ENCODE data around the gene GANAB. TPM values are rescaled to one million over a fixed set of nuclear protein-coding genes. Genes with fewer than 3 reads are reported as not detected.
"Not testable (repeated sequence)": the region's sequence is repeated elsewhere in the genome, so short reads cannot be mapped to it uniquely, and the experiment has no call there.

Gene GANAB
- total and polyA plus RNA-seq, 8 donors: 270 to 341 (median 312) TPM

DNA sequence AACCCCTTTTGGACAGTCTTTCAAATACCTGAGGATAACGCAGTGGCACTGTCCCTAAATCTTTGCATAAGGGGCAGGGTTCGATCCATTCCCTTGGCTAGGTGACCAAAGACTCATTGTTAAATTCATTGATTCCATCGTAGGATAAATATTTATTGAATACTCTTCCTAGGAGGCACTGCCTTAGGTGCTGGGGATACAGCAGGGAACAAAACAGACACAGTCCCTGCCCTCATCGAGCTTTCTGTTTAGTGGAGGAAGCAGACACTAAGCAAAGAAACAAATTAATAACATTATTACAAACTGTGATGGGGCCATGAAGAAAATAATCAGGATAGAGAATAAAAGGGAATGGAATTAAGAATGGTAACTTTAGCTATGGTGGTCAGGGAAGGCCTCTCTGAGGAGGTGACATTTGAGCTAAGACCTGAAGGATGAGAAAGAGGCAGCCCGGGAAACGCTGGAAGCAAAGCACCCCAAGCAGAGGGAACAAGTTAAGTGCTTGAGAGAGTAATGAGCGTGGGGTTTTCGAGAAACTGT, 25.3 kb downstream of the GANAB start:
- ATAC-seq: no peak
- DNase-seq: no peak
- Histone ChIP-seq H3K36me3 (peaks cover 5 to 31% of the 10 kb centered on the region in 2 donors), H3K4me1 (peaks cover 11 to 27% of the 10 kb centered on the region in 2 donors), H3K4me3 (peak overlapping the region; percentile 59 to 82), H3K27me3 (no peaks in the 10 kb centered on the region), H3K27ac (peak overlapping the region; percentile 90 to 92), H3K9me3 (no peaks in the 10 kb centered on the region)
- intact Hi-C loops (cut with DNase I): no loop called here
- TF ChIP-seq, protein P1, sequence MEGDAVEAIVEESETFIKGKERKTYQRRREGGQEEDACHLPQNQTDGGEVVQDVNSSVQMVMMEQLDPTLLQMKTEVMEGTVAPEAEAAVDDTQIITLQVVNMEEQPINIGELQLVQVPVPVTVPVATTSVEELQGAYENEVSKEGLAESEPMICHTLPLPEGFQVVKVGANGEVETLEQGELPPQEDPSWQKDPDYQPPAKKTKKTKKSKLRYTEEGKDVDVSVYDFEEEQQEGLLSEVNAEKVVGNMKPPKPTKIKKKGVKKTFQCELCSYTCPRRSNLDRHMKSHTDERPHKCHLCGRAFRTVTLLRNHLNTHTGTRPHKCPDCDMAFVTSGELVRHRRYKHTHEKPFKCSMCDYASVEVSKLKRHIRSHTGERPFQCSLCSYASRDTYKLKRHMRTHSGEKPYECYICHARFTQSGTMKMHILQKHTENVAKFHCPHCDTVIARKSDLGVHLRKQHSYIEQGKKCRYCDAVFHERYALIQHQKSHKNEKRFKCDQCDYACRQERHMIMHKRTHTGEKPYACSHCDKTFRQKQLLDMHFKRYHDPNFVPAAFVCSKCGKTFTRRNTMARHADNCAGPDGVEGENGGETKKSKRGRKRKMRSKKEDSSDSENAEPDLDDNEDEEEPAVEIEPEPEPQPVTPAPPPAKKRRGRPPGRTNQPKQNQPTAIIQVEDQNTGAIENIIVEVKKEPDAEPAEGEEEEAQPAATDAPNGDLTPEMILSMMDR (IDR thresholded peaks at IDR 0.05): no peak

DNA sequence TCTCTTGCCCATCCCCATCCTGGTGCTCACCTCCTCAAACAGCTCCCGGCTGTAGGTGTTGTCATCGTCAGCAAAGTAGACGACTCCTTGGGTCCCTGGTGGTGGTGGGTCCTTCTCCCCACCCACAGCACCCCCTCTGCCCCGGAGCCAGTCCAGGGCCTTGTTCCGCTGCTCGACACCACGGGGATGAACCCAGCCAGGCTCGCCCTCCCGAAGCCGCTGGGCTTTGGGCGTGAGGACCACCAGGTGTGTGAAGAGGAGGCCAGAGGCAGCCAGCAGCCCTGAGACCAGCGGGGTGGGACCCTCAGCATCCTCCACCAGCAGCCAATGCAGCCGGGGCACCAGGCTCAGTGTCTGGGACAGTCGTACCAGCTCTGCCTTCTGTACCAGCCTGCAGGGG, 29.5 kb downstream of the GANAB start:
- ATAC-seq; intact Hi-C loops (cut with DNase I): not testable (repeated sequence)

DNA sequence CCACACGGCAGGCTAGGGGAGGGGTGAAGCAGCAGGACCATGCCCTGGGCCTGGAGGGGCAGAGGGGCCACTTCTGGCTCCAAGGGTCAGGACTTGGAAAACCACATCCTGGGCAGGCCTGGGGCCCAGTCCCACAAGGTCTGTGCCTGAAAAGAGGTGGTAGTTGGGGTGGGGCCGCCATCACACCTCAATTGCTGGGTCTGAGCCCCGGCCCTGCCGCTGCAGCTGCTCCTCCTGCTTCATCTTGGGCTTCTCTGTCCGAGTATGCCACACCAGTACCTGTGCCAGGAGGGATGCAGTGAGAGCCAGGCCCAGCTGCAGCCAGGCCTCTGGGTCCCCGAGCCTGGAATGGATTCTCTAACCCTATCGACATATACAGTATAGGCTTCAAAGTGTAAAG, 30.9 kb downstream of the GANAB start:
- Histone ChIP-seq H3K4me1 (peaks cover 14 to 45% of the 10 kb centered on the region in 2 donors), H3K27me3 (no peaks in the 10 kb centered on the region), H3K36me3 (peaks cover 0 to 34% of the 10 kb centered on the region in 2 donors), H3K27ac (no peak overlapping the region), H3K4me3 (no peak overlapping the region), H3K9me3 (no peaks in the 10 kb centered on the region)
- no peak for ATAC-seq
- intact Hi-C loops (cut with DNase I): no loop called here
- TF ChIP-seq, protein P1 (IDR thresholded peaks at IDR 0.05): no peak
- DNase-seq: no peak

More for the DNA sequence above, 29.5 kb downstream of the GANAB start:
- not testable (repeated sequence) for DNase-seq, H3K4me3 ChIP-seq, H3K9me3 ChIP-seq, H3K27ac ChIP-seq, H3K27me3 ChIP-seq
- Histone ChIP-seq H3K4me1 (peaks cover 11 to 40% of the 10 kb centered on the region in 2 donors), H3K36me3 (peaks cover 0 to 31% of the 10 kb centered on the region in 2 donors)

DNA sequence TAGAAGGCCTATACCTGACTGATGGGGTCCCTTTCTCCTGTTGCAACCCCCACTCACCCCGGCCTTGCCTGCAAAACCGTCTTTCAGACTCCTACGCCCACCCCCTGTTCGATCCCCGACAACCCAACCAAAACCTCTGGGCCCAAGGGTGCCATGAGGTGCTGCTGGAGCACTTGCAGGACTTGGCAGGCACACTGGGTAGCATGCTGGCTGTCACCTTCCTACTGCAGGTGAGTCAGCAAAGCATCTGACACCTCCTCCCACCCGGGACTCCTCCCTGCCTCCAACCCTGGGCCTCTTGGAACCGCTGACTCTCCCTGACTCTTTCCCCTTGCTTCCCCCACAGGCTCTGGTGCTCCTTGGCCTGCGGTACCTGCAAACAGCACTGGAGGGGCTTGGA, 32.1 kb downstream of the GANAB start:
- Histone ChIP-seq H3K36me3 (peaks cover 0 to 47% of the 10 kb centered on the region in 2 donors), H3K9me3 (no peaks in the 10 kb centered on the region), H3K4me1 (peaks cover 11 to 42% of the 10 kb centered on the region in 2 donors), H3K27ac (peak overlapping the region in 1 of 2 donors; percentile 95), H3K27me3 (no peaks in the 10 kb centered on the region), H3K4me3 (no peak overlapping the region)
- DNase-seq: no peak
- no peak for ATAC-seq
- TF ChIP-seq, protein P1 (IDR thresholded peaks at IDR 0.05): no peak
- intact Hi-C loops (cut with DNase I): no loop called here

DNA sequence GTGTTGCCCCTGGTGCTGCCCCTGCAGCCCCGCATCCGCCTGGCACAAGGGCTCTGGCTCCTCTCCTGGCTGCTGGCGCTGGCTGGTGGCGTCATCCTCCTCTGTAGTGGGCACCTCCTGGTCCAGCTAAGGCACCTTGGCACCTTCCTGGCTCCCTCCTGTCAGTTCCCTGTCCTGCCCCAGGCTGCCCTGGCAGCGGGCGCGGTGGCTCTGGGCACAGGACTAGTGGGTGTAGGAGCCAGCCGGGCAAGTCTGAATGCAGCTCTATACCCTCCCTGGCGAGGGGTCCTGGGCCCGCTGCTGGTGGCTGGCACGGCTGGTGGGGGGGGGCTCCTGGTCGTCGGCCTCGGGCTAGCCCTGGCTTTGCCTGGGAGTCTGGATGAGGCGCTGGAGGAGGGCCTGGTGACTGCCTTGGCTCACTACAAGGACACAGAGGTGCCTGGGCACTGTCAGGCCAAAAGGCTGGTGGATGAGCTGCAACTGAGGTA, 33.1 kb downstream of the GANAB start:
- DNase-seq: no peak
- no peaks in the 10 kb centered on the region for H3K27me3 ChIP-seq
- peaks cover 11 to 48% of the 10 kb centered on the region in 2 donors for H3K4me1 ChIP-seq
- peak overlapping the region in 1 of 2 donors; percentile 88 for H3K4me3 ChIP-seq
- peak overlapping the region; percentile 95 to 96 for H3K27ac ChIP-seq
- TF ChIP-seq, protein P1 (IDR thresholded peaks at IDR 0.05): no peak
- peaks cover 0 to 56% of the 10 kb centered on the region in 2 donors for H3K36me3 ChIP-seq
- no peak for ATAC-seq
- no peaks in the 10 kb centered on the region for H3K9me3 ChIP-seq
- intact Hi-C loops (cut with DNase I): no loop called here

All from left lung (tissue), 10 donors.